ENCODE results near the gene PLA2G5. TPM values are rescaled to one million over a fixed set of nuclear protein-coding genes. Genes with fewer than 3 reads are reported as not detected.

Gene PLA2G5
- total RNA-seq, 1 donor from 2014 or later, result 65.6 TPM

DNA sequence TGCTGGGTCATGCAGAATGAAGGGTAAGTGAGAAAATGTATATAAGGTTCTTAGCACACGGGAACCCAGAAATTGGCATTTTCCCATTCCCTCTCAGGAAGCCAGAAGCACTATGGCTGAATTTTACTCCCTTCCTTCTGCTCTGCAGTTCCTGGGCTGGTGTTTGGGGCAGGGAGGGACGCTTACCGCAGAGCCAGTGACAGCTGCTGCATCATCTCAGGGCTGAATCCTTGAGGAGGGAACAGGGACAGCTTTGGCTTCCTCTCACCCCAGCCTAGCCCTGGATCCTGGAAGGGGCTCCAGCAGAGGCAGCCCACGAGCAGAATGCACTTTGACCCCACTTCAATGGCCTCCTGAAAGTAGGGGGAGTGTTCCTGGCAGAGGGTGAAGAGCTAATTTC is 37.4 kb downstream of the PLA2G5 start:
- intact Hi-C loops (cut with DNase I), result no loop called here
- ATAC-seq, result no peak
- no peak for DNase-seq (ENCODE audit: missing footprints)

DNA sequence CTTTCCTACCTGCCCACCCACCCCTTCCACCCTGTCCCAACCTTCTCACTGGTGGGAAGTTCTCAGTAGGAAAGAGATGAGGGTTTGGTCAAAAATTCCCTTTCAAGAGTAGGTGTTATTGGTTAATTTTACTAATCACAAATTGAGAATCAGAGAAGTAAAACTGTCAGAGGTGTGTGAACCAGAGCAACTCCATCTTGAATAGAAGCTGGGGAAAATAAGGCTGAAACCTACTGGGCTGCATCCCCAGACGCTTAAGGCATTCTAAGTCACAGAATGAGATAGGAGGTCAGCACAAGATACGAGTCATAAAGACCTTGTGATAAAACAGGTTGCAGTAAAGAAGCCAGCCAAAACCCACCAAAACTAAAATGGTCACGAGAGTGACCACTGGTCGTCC is 37.8 kb downstream of the PLA2G5 start:
- intact Hi-C loops (cut with DNase I), result no loop called here
- ATAC-seq, result no peak
- no peak for DNase-seq (ENCODE audit: missing footprints)

DNA sequence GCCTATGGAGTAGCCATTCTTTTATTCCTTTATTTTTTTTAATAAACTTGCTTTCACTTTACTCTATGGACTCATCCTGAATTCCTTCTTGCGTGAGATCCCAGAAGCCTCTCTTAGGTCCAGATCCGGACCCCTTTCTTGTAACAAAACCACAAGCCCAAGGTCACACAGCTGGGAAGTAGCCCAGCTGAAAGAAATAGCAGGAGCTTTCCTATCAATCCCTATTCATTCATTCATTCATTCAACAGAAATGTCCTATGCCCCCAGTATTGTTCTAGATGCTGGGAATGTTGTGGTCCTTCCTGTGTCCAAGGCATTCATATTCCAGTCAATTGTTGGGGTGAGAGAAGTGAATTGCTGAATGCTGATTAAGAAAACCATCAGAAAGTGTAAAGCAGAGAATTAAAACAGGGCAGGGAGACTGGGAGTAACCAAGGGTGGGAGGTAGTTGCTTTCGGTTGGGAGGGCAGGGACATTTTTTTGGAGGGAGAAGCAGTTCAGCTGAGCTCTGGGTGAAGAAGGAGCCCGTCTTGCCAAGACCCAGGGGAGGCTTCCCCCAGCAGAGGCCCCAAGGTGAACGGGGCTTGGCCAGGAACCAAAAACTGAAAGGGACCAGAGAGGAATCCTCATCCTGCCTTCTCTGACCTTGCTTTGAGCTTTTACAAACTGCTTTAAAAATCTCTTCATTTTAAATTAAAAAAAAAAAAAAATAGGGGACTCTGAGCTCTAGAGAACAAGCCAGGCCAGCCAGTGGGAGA is 38.6 kb downstream of the PLA2G5 start:
- ATAC-seq, result no peak
- intact Hi-C loops (cut with DNase I), result no loop called here
- no peak for DNase-seq (ENCODE audit: missing footprints)

DNA sequence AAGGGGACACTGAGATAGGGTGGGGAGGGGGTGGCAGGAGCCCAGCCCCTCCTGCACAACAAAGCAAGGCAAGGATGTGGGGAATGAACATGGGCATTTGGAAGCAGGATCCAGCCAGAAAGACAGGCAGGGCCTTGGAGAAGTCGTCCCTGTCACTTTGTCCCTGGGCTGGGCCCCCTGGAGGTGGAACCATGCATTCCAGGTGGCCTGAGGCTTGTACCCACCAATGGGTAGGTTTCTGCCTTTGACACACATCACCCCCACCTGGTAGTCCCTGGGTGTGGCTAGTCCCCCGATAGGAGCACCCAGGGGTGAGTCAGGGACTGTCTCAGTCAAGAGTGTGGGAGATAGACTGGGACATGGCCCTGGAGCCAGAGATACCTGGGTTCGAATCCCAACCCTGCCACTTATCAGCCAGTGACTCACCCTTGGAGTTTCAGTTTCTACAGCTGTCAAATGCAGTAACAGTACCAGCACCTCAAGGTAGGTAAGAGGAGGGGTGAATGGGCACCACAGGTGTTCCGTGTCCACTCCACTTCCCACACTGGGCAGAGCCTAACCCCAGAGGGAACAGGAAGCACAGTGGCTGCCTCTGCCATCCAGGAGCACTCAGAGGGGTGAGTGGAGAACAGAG is 39.3 kb downstream of the PLA2G5 start:
- intact Hi-C loops (cut with DNase I), result no loop called here
- DNase-seq (ENCODE audit: missing footprints) (no peak), ATAC-seq (no peak)

DNA sequence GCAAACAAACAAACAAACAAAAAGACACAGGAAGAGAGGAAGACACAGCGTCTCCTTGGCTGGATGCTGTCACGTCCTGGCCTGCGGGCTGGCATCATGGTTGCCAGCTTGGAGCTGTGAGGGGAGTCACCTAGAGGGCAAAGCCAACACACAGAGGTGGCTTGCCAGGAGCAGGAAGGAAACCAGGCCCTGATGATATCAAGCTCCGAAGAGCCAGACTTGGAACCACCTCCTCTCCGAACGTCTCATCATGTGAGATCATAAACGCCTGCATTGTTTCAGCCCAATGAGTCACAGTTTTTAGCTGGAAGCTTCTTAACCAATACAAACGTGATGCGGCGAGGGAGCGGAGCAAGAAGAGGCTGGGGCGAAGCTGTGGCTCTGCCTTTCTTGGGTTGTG is 40.7 kb downstream of the PLA2G5 start:
- ATAC-seq, result peak; percentile 70
- intact Hi-C loops (cut with DNase I), result no loop called here
- no peak for DNase-seq (ENCODE audit: missing footprints)

DNA sequence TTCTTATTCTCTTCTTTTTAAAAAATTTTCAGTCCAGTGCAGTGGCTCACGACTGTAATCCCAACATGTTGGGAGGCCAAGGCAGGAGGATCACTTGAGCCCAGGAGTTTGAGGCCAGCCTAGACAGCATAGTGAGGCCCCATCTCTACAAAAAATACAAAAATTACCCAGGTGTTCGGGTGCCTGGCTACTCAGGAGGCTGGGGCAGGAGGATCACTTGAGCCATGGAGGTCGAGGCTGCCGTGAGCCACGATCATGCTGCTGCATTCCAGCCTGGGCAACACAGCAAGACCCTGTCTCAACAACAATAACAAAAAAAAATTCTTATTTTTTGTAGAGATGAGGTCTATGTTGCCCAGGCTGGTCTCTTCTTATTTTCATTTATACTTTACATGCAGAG is 41.5 kb downstream of the PLA2G5 start:
- ATAC-seq, result no peak
- no peak for DNase-seq (ENCODE audit: missing footprints)
- intact Hi-C loops (cut with DNase I), result no loop called here

DNA sequence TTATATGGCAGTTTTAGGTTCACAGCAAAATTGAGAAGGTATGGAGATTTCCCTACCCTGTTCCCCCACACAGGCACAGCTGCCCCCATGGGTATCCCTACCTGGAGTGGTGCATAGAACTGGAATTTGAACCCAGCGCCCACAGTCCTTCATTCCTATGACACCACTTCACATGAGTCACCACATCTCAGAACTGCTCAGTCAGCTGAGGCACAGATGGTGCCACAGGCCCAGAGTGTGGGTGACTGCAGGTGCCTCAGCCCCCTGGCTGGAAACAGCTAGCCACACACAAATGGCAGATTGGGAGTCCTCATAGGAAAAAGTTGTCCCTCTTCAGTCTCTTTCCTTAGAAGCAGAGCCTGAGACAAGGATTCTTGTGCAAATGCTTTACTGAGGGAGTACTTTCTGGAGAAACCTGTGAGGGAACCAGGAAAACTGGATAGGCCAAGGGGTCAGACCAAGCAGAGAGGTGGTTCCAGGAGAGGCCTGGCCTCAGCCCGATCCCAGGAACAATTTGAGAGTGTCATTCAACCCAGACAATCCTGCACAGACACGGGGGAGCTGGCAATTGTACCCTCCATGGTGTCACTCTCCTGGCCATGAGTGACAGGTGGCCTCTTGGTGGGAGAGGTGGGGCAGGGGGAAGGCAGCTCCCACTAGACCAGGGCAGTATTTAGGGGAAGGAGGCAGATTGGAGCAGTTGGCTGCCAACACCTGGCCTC is 42.4 kb downstream of the PLA2G5 start:
- DNase-seq (ENCODE audit: missing footprints) (no peak), ATAC-seq (no peak)
- intact Hi-C loops (cut with DNase I), result no loop called here

DNA sequence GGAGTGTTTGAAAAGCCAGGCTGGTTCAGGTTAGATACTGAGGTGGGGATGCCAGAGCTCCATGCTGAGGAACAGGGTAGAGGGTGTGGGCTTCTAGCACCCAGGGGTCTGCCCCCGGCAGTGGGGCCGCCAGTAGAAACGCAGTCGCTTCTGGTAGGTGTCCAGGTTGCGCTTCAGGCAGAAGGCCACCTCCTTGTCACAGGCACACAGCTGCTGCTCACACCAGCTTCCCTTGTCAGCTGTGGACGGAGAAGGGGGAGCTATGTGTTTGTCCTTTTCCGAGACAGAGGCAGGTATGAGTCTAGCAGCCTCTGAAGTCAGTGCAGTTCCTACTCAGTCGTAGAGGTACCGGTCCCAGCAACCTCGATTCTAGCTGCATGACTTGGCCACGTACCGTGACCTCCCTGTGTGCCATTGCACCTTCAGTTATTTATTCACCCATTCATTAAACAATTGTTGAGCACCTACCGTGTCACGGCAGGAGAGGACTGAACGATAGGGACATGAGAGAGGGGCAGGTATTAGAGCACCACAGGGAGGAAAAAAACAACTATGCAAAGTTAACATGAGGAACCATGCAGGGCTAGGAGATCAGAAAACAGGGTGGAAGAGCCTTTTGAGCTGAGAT is 44.1 kb downstream of the PLA2G5 start:
- no peak for ATAC-seq
- no peak for DNase-seq (ENCODE audit: missing footprints)
- intact Hi-C loops (cut with DNase I), result no loop called here

DNA sequence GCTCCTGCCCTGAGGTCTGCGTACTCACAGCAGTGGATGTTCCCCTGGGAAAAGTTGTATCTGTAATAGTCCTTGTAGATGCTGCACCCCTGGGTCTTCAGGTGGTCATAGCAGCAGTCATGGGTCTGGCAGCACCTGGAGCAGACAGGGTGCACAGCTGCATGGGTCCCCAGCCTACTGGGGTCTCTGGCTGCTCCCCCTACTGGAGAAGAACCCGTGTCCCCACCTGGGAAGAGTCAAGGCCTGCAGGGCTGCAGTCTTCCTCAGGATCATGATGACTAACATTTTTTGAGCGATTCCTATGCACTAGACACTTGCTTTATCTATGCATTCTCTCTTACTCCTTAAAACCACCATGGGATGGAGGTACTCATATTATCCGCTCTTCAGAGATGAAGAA is 45.5 kb downstream of the PLA2G5 start:
- DNase-seq (ENCODE audit: missing footprints) (no peak), ATAC-seq (no peak)
- intact Hi-C loops (cut with DNase I), result no loop called here

DNA sequence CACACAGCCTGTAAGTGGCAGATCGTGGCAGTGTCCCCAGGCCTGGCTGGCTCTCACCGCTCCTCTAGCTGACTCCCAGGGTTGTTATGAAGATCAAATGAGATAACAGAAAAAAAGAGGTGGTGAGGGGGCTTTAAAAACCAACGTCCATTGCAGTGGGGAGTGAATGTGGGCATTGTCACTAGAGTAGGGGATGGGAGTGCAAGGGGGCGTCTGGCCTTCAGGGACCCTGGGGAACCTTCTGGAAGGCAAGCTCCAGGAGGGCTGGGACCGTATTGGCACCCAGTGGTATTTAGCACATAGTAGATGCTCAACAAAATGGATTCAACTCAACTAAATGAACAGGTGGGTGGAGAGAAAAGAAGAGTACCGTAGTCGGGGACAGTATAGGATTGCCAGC is 45.9 kb downstream of the PLA2G5 start:
- ATAC-seq (no peak), DNase-seq (ENCODE audit: missing footprints) (no peak)
- intact Hi-C loops (cut with DNase I), result no loop called here

DNA sequence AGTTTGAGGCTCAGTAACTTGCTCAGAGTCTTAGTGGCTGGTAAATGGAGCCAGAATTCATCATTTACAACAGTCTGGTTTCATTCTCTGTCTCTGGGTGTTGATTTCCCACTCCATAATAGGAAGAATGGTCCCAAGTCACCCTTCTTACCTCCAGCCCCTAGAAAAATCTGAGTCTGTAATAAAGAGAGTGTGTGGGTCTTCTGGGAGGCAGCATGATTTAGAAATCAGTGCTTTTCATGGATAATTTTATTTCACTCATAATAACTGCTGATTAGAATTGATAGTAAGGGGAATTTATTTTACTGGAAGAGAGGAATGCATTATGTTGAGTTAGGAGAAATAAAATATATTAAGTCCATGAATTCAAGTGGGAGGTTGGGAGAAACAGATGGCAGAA is 47.2 kb downstream of the PLA2G5 start:
- intact Hi-C loops (cut with DNase I), result no loop called here
- ATAC-seq (no peak), DNase-seq (ENCODE audit: missing footprints) (no peak)

DNA sequence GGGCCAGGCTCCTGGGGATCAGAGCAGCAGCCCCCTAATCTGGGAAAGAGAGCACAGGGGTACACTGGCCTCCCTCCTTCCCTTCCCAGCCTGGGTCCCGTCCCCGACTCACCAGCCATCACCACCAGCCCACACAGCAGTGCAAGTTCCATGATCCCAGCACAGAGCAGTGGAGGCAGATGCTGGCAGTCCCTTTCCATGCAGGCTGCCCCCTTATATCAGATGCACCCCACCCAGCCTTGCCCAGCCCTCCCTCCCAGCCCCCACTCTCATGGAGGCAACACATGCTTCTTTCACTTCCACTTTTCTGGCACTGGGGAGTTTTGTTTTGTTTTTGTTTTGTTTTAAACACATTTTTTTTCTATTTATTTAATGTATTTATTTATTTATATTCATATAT is 49.4 kb downstream of the PLA2G5 start, which contains the start of gene PLA2G2D:
Gene PLA2G2D, minus strand, starts transcription at position 190 of the 400 bp plus-strand sequence. Its CDS starts 38 bp downstream, at position 152.
- DNase-seq (ENCODE audit: missing footprints) (no peak), ATAC-seq (no peak)
- intact Hi-C loops (cut with DNase I), result no loop called here

DNA sequence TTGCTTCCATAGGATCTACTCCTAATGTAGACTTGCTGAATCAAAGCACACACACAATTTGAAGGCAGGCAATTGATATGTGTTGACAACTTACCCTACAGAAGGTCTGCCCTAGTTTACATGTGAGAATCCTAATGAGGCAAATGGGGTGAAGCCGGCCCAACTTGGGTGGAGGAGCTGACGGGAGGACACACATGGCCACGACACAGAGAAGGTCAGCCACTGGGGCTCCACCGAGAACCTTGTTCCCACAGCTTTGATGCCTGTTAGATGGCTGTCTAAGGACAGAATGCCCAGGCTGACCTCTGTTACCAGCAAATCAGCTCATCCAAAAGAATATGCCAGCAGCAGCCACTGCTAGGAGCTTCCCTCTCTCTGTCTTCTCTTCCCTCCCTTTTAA is 50.8 kb downstream of the PLA2G5 start:
- ATAC-seq (no peak), DNase-seq (ENCODE audit: missing footprints) (no peak)
- intact Hi-C loops (cut with DNase I), result no loop called here

DNA sequence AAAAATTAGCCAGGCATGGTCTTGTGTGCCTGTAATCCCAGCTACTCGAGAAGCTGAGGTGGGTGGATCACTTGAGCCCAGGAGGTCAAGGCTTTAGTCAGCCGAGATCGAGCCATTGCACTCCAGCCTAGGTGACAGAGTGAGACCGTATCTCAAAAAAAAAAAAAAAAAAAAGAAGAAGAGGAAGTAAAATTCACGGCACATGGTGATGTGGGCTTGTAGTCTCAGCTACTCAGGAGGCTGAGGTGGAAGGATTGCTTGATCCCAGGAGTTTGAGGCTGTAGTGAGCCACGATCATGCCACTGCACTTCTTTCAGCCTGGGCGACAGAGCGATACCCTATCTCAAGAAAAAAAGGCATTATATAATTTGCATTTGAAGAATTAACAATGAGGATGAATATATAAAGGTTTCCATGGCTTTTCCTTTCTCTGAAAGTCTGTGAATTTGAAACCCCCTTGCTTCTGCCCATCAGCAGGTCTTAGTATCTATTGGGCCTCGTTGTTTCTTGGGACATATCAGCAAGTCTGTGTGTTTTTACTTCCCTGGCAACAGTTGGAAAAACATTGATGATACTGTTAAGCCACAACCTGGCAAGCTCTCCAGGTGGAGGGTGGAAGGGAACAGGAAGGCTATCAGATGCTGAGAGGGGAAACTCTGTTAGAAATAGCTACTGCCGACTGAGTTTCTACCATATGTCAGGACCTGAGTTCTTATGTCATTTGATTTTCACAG is 53.9 kb downstream of the PLA2G5 start:
- DNase-seq (ENCODE audit: missing footprints) (no peak), ATAC-seq (no peak)
- intact Hi-C loops (cut with DNase I), result no loop called here

DNA sequence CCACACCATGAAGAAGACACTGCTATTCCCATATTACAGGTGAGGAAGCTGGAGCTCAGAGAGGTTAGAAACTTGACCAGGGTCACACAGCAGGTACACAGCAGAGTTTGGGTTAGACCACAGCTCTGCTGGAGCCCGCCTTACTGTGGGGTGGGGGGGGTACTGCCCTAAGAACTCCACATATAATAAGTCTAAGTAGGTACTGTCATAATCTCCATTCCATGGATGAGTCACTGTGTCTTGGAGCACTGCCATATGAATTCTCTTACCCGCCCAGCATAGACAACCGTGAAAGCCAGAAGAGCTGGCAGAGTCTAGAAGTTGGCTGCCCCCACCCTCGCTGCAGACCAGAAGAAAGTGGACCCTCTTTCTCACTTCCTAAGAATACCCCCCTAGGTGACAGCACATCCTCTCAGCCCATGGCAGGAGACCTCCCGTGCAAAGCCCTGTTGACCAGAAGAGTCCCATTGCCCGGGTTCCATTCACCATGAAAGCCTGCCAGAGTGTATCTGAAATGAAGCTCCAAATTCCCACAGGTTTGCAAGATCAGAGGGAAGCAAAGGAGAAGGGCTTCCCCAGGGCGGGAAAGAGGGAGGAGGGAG is 54.6 kb downstream of the PLA2G5 start:
- intact Hi-C loops (cut with DNase I), result no loop called here
- no peak for DNase-seq (ENCODE audit: missing footprints)
- peak; percentile 77 for ATAC-seq

DNA sequence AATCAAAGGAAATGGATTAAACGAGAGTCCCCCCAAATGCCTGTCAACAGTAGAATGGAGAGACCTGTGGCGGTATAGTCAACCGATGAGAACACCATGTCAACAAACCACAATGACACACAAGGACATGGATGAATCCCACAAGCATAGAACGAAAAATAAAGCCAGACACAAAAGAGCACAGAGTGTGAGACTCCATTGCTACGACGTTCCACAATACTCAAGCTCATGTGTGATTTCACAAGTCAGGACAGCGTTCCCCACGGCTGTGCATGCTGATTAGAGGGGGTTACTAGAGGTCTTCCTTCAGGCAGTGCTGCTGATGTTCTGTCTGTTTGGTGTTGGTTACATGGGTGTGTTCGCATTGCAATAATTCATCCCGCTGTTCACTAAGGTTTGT is 55.1 kb downstream of the PLA2G5 start:
- DNase-seq (ENCODE audit: missing footprints) (no peak), ATAC-seq (peak; percentile 63)
- intact Hi-C loops (cut with DNase I), result no loop called here

DNA sequence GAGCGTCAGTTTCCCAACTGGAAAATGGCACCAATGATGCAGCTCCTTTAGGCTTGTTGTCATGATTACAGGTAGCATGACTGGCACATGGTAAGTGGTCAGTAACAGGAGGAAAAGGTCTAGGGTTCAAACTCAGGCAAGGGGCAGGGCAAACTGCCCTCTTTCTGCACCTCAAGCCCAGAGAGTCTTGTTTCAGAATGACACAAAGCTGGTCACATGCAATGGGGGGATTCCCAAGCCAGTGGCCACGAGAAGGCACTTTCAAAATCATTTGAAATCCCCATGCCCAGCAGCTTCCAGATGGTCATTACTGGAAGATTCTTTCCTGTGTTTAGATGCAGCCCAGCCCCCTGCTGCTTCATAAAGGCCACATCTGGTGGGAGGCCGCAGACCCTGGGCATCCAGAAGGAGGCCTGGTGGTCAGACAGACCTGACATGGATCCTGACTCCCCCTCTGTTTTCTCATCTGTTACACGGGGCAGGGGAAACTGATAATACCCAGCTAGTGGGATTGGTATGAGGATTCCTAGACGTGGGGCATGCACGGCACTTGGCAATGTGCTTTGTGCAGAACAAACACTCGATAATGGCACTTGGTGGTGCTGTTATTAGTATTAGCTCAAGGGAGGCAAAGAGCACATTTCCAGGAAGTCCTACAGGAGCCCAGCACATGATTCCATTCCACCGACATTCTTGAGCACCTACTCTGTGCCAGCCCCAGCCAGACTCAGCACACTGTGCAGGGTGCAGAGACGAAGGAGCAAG is 56.2 kb downstream of the PLA2G5 start:
- DNase-seq (ENCODE audit: missing footprints), result no peak
- intact Hi-C loops (cut with DNase I), result no loop called here
- no peak for ATAC-seq

Data from Right ventricle myocardium inferior (tissue), 1 donor.